MM.1S (cell line): Measurements from ENCODE around the gene NBPF9.
"Not testable (repeated sequence)": the region's sequence is repeated elsewhere in the genome, so short reads cannot be mapped to it uniquely, and the experiment has no call there.

Experiments
- DNase-seq: peaks from one replicate; pipeline ENCODE4 v3.0.0-alpha.2; 2015
- H2AFZ ChIP-seq: fragments of 300-600 bp; sonication (generic); 2 replicates; pipeline ENCODE4 v1.6.0; 2016; ENCODE audit warnings: antibody characterized with exemption, low read length
- H3F3A ChIP-seq: fragments of 300-600 bp; sonication (generic); 2 replicates; pipeline ENCODE4 v1.6.1; 2016; ENCODE audit warnings: mild to moderate bottlenecking, antibody characterized with exemption, low read length, moderate library complexity, mixed read lengths; ENCODE audit not compliant: insufficient read depth
- H3K27ac ChIP-seq: fragments of 300-600 bp; sonication (generic); 2 replicates; pipeline ENCODE4 v1.5.1; 2016; ENCODE audit warnings: mild to moderate bottlenecking, low read length
- H3K27me3 ChIP-seq: fragments of 300-600 bp; sonication (generic); replicated peaks from 2 replicates; pipeline ENCODE4 v1.6.0; 2016; ENCODE audit warnings: low read length; ENCODE audit not compliant: insufficient read depth
- H3K36me3 ChIP-seq: fragments of 300-600 bp; sonication (generic); replicated peaks from 2 replicates; pipeline ENCODE4 v1.6.1; 2016; ENCODE audit warnings: mild to moderate bottlenecking, low read length, mixed read lengths; ENCODE audit not compliant: insufficient read depth
- H3K4me1 ChIP-seq: fragments of 300-600 bp; sonication (generic); 2 replicates; pipeline ENCODE4 v1.6.1; 2016; ENCODE audit warnings: low read length, mixed read lengths
- H3K4me2 ChIP-seq: fragments of 300-600 bp; sonication (generic); 2 replicates; pipeline ENCODE4 v1.6.0; 2016; ENCODE audit warnings: low read depth, low read length
- H3K4me3 ChIP-seq: fragments of 300-600 bp; sonication (generic); 2 replicates; pipeline ENCODE4 v1.5.1; 2016; ENCODE audit warnings: low read length, mixed read lengths
- H3K79me2 ChIP-seq: fragments of 300-600 bp; sonication (generic); 2 replicates; pipeline ENCODE4 v1.6.1; 2016; ENCODE audit warnings: mixed run types, low read length, mixed read lengths
- H3K9ac ChIP-seq: fragments of 300-600 bp; sonication (generic); 2 replicates; pipeline ENCODE4 v1.6.1; 2016; ENCODE audit warnings: low read length, mixed read lengths
- H3K9me2 ChIP-seq: fragments of 300-600 bp; sonication (generic); replicated peaks from 2 replicates; pipeline ENCODE4 v1.6.1; 2016; ENCODE audit warnings: mild to moderate bottlenecking, low read length, mixed read lengths; ENCODE audit not compliant: insufficient read depth
- H3K9me3 ChIP-seq: fragments of 300-600 bp; sonication (generic); replicated peaks from 2 replicates; pipeline ENCODE4 v1.6.1; 2016; ENCODE audit warnings: mild to moderate bottlenecking, low read length, mixed read lengths; ENCODE audit not compliant: insufficient read depth
- H4K20me1 ChIP-seq: fragments of 300-600 bp; sonication (generic); 2 replicates; pipeline ENCODE4 v1.6.1; 2016; ENCODE audit warnings: mild to moderate bottlenecking, low read length, moderate library complexity, mixed read lengths; ENCODE audit not compliant: insufficient read depth

The NBPF9 gene

DNA sequence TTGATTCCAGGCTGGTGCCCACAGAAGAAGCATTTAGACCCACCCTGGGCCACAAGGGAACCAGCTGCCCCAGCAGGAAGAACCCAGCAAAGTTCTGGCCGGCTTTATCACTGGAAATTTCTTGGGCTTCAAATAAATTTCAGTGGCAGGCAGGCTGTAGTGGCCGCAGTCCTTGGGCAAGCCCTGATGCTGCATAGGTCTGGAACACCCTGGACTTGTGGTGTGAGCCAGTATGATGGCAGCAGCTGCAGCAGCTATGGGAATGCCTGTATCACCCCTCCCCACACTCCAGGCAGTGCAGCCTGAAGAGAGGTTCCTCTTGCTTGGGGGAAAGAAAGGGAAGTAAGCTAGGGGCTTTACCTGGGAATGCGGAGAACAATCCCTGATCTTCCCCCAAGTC lies 69.4 kb downstream of the NBPF9 start:
- H4K20me1 ChIP-seq, H3K4me1 ChIP-seq, H3K9me3 ChIP-seq, H2AFZ ChIP-seq, H3K27ac ChIP-seq, H3K9me2 ChIP-seq, DNase-seq, H3F3A ChIP-seq, H3K36me3 ChIP-seq, H3K79me2 ChIP-seq, H3K4me2 ChIP-seq, H3K4me3 ChIP-seq, H3K27me3 ChIP-seq, H3K9ac ChIP-seq: not testable (repeated sequence)

DNA sequence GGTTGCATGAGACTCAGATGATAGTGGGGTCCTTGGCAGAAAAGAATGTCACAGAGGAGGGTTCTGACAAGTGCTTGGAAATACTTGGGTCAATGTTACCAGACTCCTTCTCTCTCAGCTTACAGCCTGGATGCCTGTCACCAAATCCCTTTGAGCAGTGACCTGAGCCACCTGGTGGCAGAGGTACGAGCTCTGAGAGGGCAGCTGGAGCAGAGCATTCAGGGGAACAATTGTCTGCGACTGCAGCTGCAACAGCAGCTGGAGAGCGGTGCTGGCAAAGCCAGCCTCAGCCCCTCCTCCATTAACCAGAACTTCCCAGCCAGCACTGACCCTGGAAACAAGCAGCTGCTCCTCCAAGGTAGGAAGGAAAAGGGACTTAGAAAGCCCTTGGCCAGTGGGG lies 79.0 kb downstream of the NBPF9 start:
- H3K79me2 ChIP-seq, H2AFZ ChIP-seq, DNase-seq, H3K4me2 ChIP-seq, H3F3A ChIP-seq, H3K27me3 ChIP-seq, H3K4me3 ChIP-seq, H3K36me3 ChIP-seq, H3K9me3 ChIP-seq, H3K27ac ChIP-seq, H4K20me1 ChIP-seq, H3K9me2 ChIP-seq, H3K4me1 ChIP-seq, H3K9ac ChIP-seq: not testable (repeated sequence)

DNA sequence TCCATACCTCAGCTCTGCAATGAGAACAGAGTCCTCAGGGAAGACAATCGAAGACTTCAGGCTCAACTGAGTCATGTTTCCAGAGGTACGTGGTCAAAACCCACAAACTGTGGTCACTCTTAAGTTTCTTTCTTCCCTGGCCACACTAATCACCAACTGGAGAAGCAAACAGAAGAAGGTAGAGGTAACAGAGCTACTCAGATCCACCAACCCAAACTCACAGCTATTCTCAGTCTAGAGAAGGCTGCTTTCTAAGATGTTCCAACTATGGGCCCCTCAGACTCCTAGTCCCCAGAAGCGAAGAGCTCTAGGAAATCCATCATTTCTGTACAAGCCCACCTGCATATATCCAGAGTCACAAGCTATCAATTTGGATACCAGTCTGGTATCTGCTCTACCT lies 84.8 kb downstream of the NBPF9 start:
- not testable (repeated sequence) for H3K4me3 ChIP-seq, H3K27me3 ChIP-seq, DNase-seq, H3K9me3 ChIP-seq, H3K4me2 ChIP-seq, H3K9ac ChIP-seq, H2AFZ ChIP-seq, H4K20me1 ChIP-seq, H3K9me2 ChIP-seq, H3K36me3 ChIP-seq, H3F3A ChIP-seq, H3K79me2 ChIP-seq, H3K27ac ChIP-seq, H3K4me1 ChIP-seq

DNA sequence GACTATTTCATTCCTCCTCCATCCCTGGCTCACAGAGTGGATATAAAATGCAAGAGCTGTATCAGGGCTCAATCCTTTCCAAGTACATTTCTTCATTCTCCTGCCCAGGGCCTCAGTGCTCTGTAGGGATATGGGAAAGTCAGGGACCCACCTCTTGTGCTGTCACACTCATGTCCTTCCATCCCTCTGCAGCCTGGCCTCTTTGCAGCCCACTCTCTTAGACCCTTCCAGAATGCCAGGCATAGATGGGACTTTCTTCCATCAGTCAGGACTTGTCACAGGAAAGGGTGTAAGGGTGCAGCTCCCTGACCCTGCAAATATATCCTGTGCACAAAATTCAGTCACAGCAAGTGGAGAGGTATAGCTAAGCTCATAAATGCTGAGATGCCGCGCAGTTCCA lies 86.7 kb downstream of the NBPF9 start:
- not testable (repeated sequence) for H3K4me3 ChIP-seq, H3K4me2 ChIP-seq, H3F3A ChIP-seq, H3K79me2 ChIP-seq, H3K4me1 ChIP-seq, H3K9me2 ChIP-seq, DNase-seq, H2AFZ ChIP-seq, H3K36me3 ChIP-seq, H3K9ac ChIP-seq, H4K20me1 ChIP-seq, H3K27me3 ChIP-seq, H3K27ac ChIP-seq, H3K9me3 ChIP-seq

- H2AFZ ChIP-seq, H3K9ac ChIP-seq, H3F3A ChIP-seq, H4K20me1 ChIP-seq, H3K27ac ChIP-seq, H3K9me2 ChIP-seq, H3K9me3 ChIP-seq, H3K4me2 ChIP-seq, DNase-seq, H3K79me2 ChIP-seq, H3K4me3 ChIP-seq, H3K36me3 ChIP-seq, H3K4me1 ChIP-seq, H3K27me3 ChIP-seq: not testable (repeated sequence)
These were observed 87.8 kb downstream of the NBPF9 start for GRCh38 chr1:149015522-149015921.

DNA sequence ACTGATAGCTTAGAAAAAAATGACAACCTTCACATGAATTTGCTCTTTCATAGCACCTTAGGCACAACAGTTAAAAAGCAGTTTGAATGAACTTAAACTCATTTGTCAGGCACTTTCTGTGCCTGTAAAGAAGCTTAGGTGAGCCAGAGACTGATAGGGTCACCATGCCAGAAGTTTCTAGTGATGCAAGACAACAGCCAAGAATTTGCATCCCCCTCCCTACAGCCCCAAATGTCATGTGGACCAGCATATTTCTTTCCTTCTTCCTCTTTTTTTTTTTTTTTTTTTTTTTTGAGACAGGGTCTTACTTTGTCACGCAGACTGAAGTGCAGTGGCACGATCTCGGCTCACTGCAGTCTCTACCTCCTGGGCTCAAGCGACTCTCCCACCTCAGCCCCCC lies 89.8 kb downstream of the NBPF9 start:
- not testable (repeated sequence) for H4K20me1 ChIP-seq, H3K9ac ChIP-seq, H3K36me3 ChIP-seq, H3K4me3 ChIP-seq, H3K4me2 ChIP-seq, DNase-seq, H2AFZ ChIP-seq, H3K27ac ChIP-seq, H3K9me3 ChIP-seq, H3K27me3 ChIP-seq, H3F3A ChIP-seq, H3K4me1 ChIP-seq, H3K79me2 ChIP-seq, H3K9me2 ChIP-seq

DNA sequence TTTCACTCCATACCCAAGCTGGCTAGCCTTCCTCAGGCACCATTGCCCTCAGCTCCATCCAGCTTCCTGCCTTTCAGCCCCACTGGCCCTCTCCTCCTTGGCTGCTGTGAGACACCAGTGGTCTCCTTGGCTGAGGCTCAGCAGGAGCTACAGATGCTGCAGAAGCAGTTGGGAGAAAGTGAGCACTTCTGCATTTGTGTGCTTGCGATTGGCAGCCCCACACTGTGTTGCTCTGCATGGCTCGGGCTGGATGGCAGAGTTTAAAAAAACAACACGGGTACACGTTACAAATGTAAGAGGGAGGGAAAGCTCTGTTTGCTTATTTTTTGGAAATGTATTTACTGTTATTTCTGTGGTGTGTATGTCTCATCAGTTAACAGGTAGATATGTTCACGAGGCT lies 90.8 kb downstream of the NBPF9 start:
- not testable (repeated sequence) for H3K9ac ChIP-seq, H3K9me2 ChIP-seq, H3F3A ChIP-seq, H3K27ac ChIP-seq, H3K4me2 ChIP-seq, H3K4me1 ChIP-seq, H3K36me3 ChIP-seq, H4K20me1 ChIP-seq, H3K27me3 ChIP-seq, DNase-seq, H3K4me3 ChIP-seq, H3K9me3 ChIP-seq, H3K79me2 ChIP-seq, H2AFZ ChIP-seq

DNA sequence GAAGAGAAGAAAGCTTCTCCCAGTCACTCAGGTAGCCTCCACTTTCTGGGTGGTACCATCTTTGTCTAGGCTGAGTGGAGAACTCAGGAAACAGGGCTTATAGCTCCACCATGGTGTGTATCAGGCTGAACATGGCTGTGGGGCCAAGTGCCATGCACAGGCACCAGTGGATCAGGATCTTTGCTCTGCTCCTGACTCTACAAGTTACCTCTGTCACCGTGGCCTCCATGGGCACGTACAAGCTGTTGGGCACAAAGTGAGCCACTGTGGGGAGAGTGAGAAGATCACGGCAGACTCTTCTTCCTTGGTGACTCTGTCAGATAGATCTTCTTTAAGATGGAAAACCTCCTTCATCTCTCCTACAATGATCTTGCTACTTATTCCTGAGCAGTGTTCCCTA lies 93.6 kb downstream of the NBPF9 start:
- H3K27me3 ChIP-seq, DNase-seq, H4K20me1 ChIP-seq, H3K4me2 ChIP-seq, H3K79me2 ChIP-seq, H3K9me3 ChIP-seq, H3F3A ChIP-seq, H2AFZ ChIP-seq, H3K27ac ChIP-seq, H3K4me3 ChIP-seq, H3K9ac ChIP-seq, H3K9me2 ChIP-seq, H3K4me1 ChIP-seq, H3K36me3 ChIP-seq: not testable (repeated sequence)
